K562 (cell line): ENCODE measurements around the gene LYPD3. TPM values are rescaled to one million over a fixed set of nuclear protein-coding genes. Genes with fewer than 3 reads are reported as not detected.

Experiments
- ATF7 ChIP-seq: fragments of 450-650 bp; IDR thresholded peaks from 2 replicates; pipeline ENCODE4 v1.7.1; 2014; ENCODE audit warnings: mild to moderate bottlenecking, moderate library complexity
- BRCA1 ChIP-seq, 2 experiments: fragments of 450-650 bp in 1 of 2; sonication (generic) in 1 of 2; formaldehyde crosslinking in 1 of 2; IDR thresholded peaks; 2 replicates each; pipeline versions ENCODE4 v1.5.0 to v1.6.1; 2017 to 2020; ENCODE audit warnings: mild to moderate bottlenecking in 1 of 2, missing genetic modification reagents in 1 of 2
- CGGBP1 ChIP-seq: fragments of 250-450 bp; sonication (Bioruptor Pico); IDR thresholded peaks from 2 replicates; pipeline ENCODE4 v1.9.0; 2021; ENCODE audit warnings: mild to moderate bottlenecking
- DACH1 ChIP-seq: fragments of 450-650 bp; IDR thresholded peaks from 2 replicates; pipeline ENCODE4 v1.6.1; 2018; ENCODE audit not compliant: partially characterized antibody
- EGR1 ChIP-seq: fragments of 450-650 bp; conservative IDR thresholded peaks from 2 replicates; pipeline ENCODE4 v1.6.1; 2017; ENCODE audit warnings: mild to moderate bottlenecking
- ETV1 ChIP-seq: fragments of 450-650 bp; conservative IDR thresholded peaks from 2 replicates; pipeline ENCODE4 v1.6.1; 2016; ENCODE audit warnings: missing genetic modification characterization, control low read depth, low read depth, missing compliant biosample characterization
- EWSR1 ChIP-seq: fragments of 450-650 bp; IDR thresholded peaks from 2 replicates; pipeline ENCODE4 v1.6.1; 2018; ENCODE audit warnings: borderline replicate concordance, mild to moderate bottlenecking, low read depth, moderate library complexity; ENCODE audit not compliant: partially characterized antibody
- FOS ChIP-seq: IDR thresholded peaks from 3 replicates; pipeline ENCODE4 v1.6.1; 2011; ENCODE audit not compliant: insufficient read length; ENCODE audit errors: extremely low read depth
- HNRNPL ChIP-seq: fragments of 200-400 bp; formaldehyde crosslinking; IDR thresholded peaks from 2 replicates; pipeline ENCODE4 v1.6.1; 2017; ENCODE audit warnings: low read depth, mild to moderate bottlenecking, low read length
- JUNB ChIP-seq: fragments of 450-650 bp; formaldehyde crosslinking; conservative IDR thresholded peaks from 2 replicates; pipeline ENCODE4 v1.4.0; 2020; ENCODE audit warnings: mild to moderate bottlenecking
- MCM7 ChIP-seq, 2 experiments: fragments of 450-650 bp; IDR thresholded peaks; 2 replicates each; pipeline ENCODE4 v1.6.1; 2016 to 2018
- MYNN ChIP-seq, 2 experiments: sonication (generic); formaldehyde crosslinking in 1 of 2; IDR thresholded peaks; 2 replicates each; pipeline versions ENCODE4 v1.5.0 to v1.6.1; 2016 to 2020; ENCODE audit warnings: antibody characterized with exemption in 1 of 2, missing genetic modification reagents in 1 of 2
- PHB ChIP-seq: fragments of 250-450 bp; sonication (Bioruptor Pico); IDR thresholded peaks from 2 replicates; pipeline ENCODE4 v1.5.0; 2021
- RFX1 ChIP-seq: fragments of 450-650 bp; IDR thresholded peaks from 2 replicates; pipeline ENCODE4 v1.6.1; 2016; ENCODE audit warnings: mild to moderate bottlenecking, moderate library complexity
- SUPT5H ChIP-seq: fragments of 450-650 bp; IDR thresholded peaks from 2 replicates; pipeline ENCODE4 v1.6.1; 2016
- TFAM ChIP-seq: fragments of 250-450 bp; sonication (Bioruptor Pico); conservative IDR thresholded peaks from 2 replicates; pipeline ENCODE4 v1.5.0; 2021; ENCODE audit warnings: mild to moderate bottlenecking, moderate library complexity
- THAP12 ChIP-seq: fragments of 250-450 bp; sonication (Bioruptor Pico); IDR thresholded peaks from 2 replicates; pipeline ENCODE4 v1.9.0; 2021; ENCODE audit warnings: mild to moderate bottlenecking, inconsistent platforms
- ZBTB1 ChIP-seq: sonication (generic); formaldehyde crosslinking; IDR thresholded peaks from 2 replicates; pipeline ENCODE4 v1.8.1; 2023; ENCODE audit warnings: missing genetic modification reagents, low read depth, mild to moderate bottlenecking, borderline replicate concordance
- ZBTB2 ChIP-seq: fragments of 450-650 bp; IDR thresholded peaks from 2 replicates; pipeline ENCODE4 v1.6.1; 2016; ENCODE audit warnings: antibody characterized with exemption
- ZNF232 ChIP-seq: sonication (generic); formaldehyde crosslinking; IDR thresholded peaks from 2 replicates; pipeline ENCODE4 v1.8.0; 2022; ENCODE audit warnings: mild to moderate bottlenecking, missing genetic modification reagents
- ZNF282 ChIP-seq: sonication (generic); formaldehyde crosslinking; IDR thresholded peaks from 2 replicates; pipeline ENCODE4 v1.8.1; 2023; ENCODE audit warnings: missing genetic modification reagents
- ZNF384 ChIP-seq: IDR thresholded peaks from 2 replicates; pipeline ENCODE4 v1.6.1; 2012; ENCODE audit warnings: low read depth, low read length, improper control_type of control experiment
- ZNF639 ChIP-seq, 2 experiments: fragments of 200-800 bp in 1 of 2; sonication (Bioruptor generic) in 1 of 2; sonication (generic) in 1 of 2; formaldehyde crosslinking in 1 of 2; IDR thresholded peaks in 1 of 2; conservative IDR thresholded peaks in 1 of 2; 2 replicates each; pipeline versions ENCODE4 v1.5.0 to v1.6.1; 2016 to 2020; ENCODE audit warnings: missing compliant biosample characterization in 1 of 2, missing genetic modification characterization in 1 of 2, missing genetic modification reagents in 1 of 2
- polyA plus RNA-seq, 8 experiments: library from polyadenylated mRNA; depleted of rRNA in 4 of 8; stranded (reverse) in 5 of 8; unstranded in 3 of 8; fragments of >200 nt; fragmentation: Nextera tagmentation in 2 of 8; fragmentation: Illumina TruSeq in 1 of 8; extraction: Ambion mirVana in 2 of 8; extraction: Trizol in 1 of 8; gene quantifications; 2 replicates each; pipeline versions ENCODE4 v1.2.1 to v1.2.3, GENCODE V29; 2011 to 2014; ENCODE audit warnings: inconsistent platforms in 1 of 8, missing spikeins in 1 of 8
- total RNA-seq, 7 experiments: library from RNA; depleted of rRNA in 6 of 7; stranded (reverse); fragments of >200 nt in 6 of 7; fragmentation: Illumina TruSeq in 2 of 7; extraction: Trizol in 2 of 7; gene quantifications; 2 replicates each; pipeline versions ENCODE4 v1.2.1 to v1.2.3, GENCODE V29; 2011 to 2021; ENCODE audit warnings: low replicate concordance in 1 of 7

Gene LYPD3
- total and polyA plus RNA-seq, 9 of the 15 experiments (the other 6 are each of a cell fraction or from before 2014, with no cell fraction given), result 0.04 to 0.33 (median 0.20) TPM; not detected in 1

GRCh38 chr19:43457809-43458208 lies 7.6 kb downstream of the LYPD3 start (continued):
- no peak for TF ChIP-seq ATF7
- no peak for TF ChIP-seq THAP12 (CRISPR knock-in tag)
- no peak for TF ChIP-seq MYNN (IDR thresholded peaks at IDR 0.05)
- no peak for TF ChIP-seq MYNN (CRISPR knock-in tag; IDR thresholded peaks at IDR 0.05)
- TF ChIP-seq BRCA1 (IDR thresholded peaks at IDR 0.05), result no peak
- no peak for TF ChIP-seq BRCA1 (CRISPR knock-in tag; IDR thresholded peaks at IDR 0.05)
- no peak for TF ChIP-seq PHB (CRISPR knock-in tag)
- no peak for TF ChIP-seq ZBTB1 (CRISPR knock-in tag)
- TF ChIP-seq ZNF232 (CRISPR knock-in tag), result no peak
- no peak for TF ChIP-seq DACH1
- peak; percentile 35; the same call in 1 of the 2 replicates for TF ChIP-seq ZNF384
- no peak for TF ChIP-seq SUPT5H
- TF ChIP-seq CGGBP1 (CRISPR knock-in tag), result no peak
- no peak for TF ChIP-seq EWSR1
- TF ChIP-seq EGR1, result no peak
- TF ChIP-seq JUNB (CRISPR knock-in tag), result no peak
- TF ChIP-seq RFX1, result no peak
- TF ChIP-seq FOS, result no peak
- 0 out of 2 replicates have a peak, but pooled peaks have one; percentile 9 for TF ChIP-seq ETV1 (tag)
- TF ChIP-seq ZNF282 (CRISPR knock-in tag), result no peak
- no peak for TF ChIP-seq ZBTB2
- no peak for TF ChIP-seq MCM7 (IDR thresholded peaks at IDR 0.05)
- no peak for TF ChIP-seq HNRNPL
- no peak for TF ChIP-seq ZNF639 (CRISPR knock-in tag; conservative IDR thresholded peaks at IDR 0.05 in 1 of 2, IDR thresholded peaks at IDR 0.05 in 1 of 2)
- TF ChIP-seq TFAM (CRISPR knock-in tag), result no peak
